ENCODE data around the gene ZHX3. TPM values are rescaled to one million over a fixed set of nuclear protein-coding genes. Genes with fewer than 3 reads are reported as not detected.
A peak's percentile ranks its signal among the peaks of the same experiment; 100 is the strongest.

ZHX3 gene
- total RNA-seq, 1 experiment from 2014 or later = 24.6 TPM

DNA sequence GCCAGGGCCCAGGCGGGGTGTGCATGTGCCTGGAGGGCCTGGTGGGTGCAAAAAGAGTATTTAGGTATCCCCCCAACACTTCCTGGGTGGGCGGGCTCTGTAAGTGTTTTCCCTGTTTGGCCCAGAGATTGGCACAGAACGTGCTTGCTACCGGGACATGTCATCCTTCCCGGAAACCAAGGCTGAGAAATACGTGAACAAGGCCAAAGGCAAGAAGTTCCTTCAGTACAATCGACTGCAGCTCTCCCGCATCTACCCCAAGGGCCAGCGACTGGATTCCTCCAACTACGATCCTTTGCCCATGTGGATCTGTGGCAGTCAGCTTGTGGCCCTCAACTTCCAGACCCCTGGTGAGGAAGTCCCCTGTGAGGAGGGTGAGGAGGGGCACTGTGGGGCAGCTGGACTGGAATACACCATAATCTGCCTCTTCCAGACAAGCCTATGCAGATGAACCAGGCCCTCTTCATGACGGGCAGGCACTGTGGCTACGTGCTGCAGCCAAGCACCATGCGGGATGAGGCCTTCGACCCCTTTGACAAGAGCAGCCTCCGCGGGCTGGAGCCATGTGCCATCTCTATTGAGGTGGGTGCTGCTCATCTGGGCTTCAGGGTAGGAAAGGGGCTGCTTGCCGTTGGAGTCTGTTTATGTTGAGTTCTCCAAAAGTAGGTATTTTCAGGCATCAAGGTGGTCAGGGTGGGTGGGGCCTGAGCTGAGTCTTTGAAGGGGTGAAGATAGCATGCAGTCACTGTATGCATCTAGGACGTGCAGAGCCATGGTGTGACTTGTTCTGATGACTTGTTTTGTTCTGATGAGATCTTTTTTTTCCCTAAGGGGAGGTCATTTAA is 145.0 kb downstream of the ZHX3 start:
- ChIA-PET CTCF (interaction anchor here (0.5 to 2.5 kb wide), 39 partner anchors 9 to 372 kb away, joined by 3 to 185 read pairs (median 4); partner anchors contain the start of gene LPIN3), POLR2A (interaction anchor here (1.0 kb wide), 1 partner anchor 168 kb away, joined by 9 read pairs; the partner anchor contains the start of gene LPIN3)
- no peak overlapping the region for H3K4me3 Mint-ChIP-seq (ENCODE audit: unreplicated experiment)
- H3K36me3 Mint-ChIP-seq (ENCODE audit: insufficient read depth, unreplicated experiment) = peaks cover 79% of the 10 kb centered on the region
- BruUV-seq (replicated peaks) = no TSS peak
- intact Hi-C loops (cut with micrococcal nuclease; ENCODE audit: unreplicated experiment) = loop anchor here (1.0 to 2.0 kb wide), 5 partner anchors 34 to 238 kb away; partner anchors contain the start of gene LPIN3
- no peaks in the 10 kb centered on the region for H3K4me1 Mint-ChIP-seq (ENCODE audit: low read depth, unreplicated experiment)
- no peaks in the 10 kb centered on the region for H3K27me3 Mint-ChIP-seq (ENCODE audit: insufficient read depth, unreplicated experiment)
- no peaks in the 10 kb centered on the region for H3K27me3 ChIP-seq (replicated peaks; ENCODE audit: control insufficient read depth, insufficient read depth, low read length)
- no peaks in the 10 kb centered on the region for H3K9me3 Mint-ChIP-seq (ENCODE audit: unreplicated experiment)
- no peaks in the 10 kb centered on the region for H3K9me3 ChIP-seq
- no peak overlapping the region for H3K27ac Mint-ChIP-seq (ENCODE audit: unreplicated experiment)
- no peak overlapping the region for H3K4me3 ChIP-seq (ENCODE audit: low read depth, low read length)
- peaks cover 32% of the 10 kb centered on the region for H3K36me3 ChIP-seq (ENCODE audit: control insufficient read depth, insufficient read depth, low read length)
- H3K4me1 ChIP-seq = no peaks in the 10 kb centered on the region
- peak in 1 of 2 experiments; percentile 43 for DNase-seq
- TF ChIP-seq, protein P1, sequence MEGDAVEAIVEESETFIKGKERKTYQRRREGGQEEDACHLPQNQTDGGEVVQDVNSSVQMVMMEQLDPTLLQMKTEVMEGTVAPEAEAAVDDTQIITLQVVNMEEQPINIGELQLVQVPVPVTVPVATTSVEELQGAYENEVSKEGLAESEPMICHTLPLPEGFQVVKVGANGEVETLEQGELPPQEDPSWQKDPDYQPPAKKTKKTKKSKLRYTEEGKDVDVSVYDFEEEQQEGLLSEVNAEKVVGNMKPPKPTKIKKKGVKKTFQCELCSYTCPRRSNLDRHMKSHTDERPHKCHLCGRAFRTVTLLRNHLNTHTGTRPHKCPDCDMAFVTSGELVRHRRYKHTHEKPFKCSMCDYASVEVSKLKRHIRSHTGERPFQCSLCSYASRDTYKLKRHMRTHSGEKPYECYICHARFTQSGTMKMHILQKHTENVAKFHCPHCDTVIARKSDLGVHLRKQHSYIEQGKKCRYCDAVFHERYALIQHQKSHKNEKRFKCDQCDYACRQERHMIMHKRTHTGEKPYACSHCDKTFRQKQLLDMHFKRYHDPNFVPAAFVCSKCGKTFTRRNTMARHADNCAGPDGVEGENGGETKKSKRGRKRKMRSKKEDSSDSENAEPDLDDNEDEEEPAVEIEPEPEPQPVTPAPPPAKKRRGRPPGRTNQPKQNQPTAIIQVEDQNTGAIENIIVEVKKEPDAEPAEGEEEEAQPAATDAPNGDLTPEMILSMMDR (IDR thresholded peaks at IDR 0.05; ENCODE audit: insufficient read depth in 1 of 2, low read depth in 1 of 2, low read length in 1 of 2, severe bottlenecking in 1 of 2, unreplicated experiment in 1 of 2) = no peak

DNA sequence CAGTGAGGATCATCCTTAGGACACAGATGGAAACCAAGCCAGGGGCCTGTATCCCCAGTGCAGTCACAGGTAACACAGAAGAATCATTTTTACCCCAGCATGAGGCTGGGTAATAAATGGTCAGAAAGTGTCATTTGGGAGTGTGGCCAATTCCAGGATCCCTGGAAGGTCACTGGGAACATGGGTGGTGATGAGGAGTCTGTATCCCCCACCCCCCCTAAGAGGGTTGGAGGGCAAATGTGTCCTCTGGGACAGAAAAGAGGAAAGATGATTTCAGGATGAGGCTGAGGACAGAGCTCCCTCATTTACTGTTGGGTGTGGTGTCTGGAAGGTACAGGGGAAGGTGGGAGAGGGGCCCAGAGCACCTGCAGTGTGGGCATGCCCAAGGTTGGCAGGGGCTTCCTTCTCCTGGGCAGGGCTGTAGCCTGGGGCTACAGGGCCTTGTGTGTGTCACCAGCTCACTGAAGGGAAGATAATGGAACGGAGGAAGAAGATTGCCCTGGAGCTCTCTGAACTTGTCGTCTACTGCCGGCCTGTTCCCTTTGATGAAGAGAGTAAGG is 145.7 kb downstream of the ZHX3 start:
- CTCF ChIA-PET = interaction anchor here (1.1 to 2.5 kb wide), 4 partner anchors 15 to 167 kb away, joined by 12 to 185 read pairs (median 36); partner anchors contain the start of gene LPIN3
- H3K36me3 Mint-ChIP-seq (ENCODE audit: insufficient read depth, unreplicated experiment) = peaks cover 78% of the 10 kb centered on the region
- Histone ChIP-seq H3K36me3 (ENCODE audit: control insufficient read depth, insufficient read depth, low read length) (peaks cover 35% of the 10 kb centered on the region), H3K27me3 (replicated peaks; ENCODE audit: control insufficient read depth, insufficient read depth, low read length) (no peaks in the 10 kb centered on the region), H3K9me3 (no peaks in the 10 kb centered on the region), H3K4me1 (no peaks in the 10 kb centered on the region), H3K4me3 (ENCODE audit: low read depth, low read length) (no peak overlapping the region)
- no peaks in the 10 kb centered on the region for H3K4me1 Mint-ChIP-seq (ENCODE audit: low read depth, unreplicated experiment)
- TF ChIP-seq, protein P1 (IDR thresholded peaks at IDR 0.05; ENCODE audit: insufficient read depth in 1 of 2, low read depth in 1 of 2, low read length in 1 of 2, severe bottlenecking in 1 of 2, unreplicated experiment in 1 of 2) = no peak
- H3K4me3 Mint-ChIP-seq (ENCODE audit: unreplicated experiment) = no peak overlapping the region
- H3K27me3 Mint-ChIP-seq (ENCODE audit: insufficient read depth, unreplicated experiment) = no peaks in the 10 kb centered on the region
- DNase-seq = peak in 1 of 2 experiments; percentile 37
- no peak overlapping the region for H3K27ac Mint-ChIP-seq (ENCODE audit: unreplicated experiment)
- POLR2A ChIA-PET = no interaction called here
- intact Hi-C loops (cut with micrococcal nuclease; ENCODE audit: unreplicated experiment) = loop anchor here (2.0 kb wide), 2 partner anchors 33 to 239 kb away; no protein-coding TSS in a partner anchor
- no peaks in the 10 kb centered on the region for H3K9me3 Mint-ChIP-seq (ENCODE audit: unreplicated experiment)
- no TSS peak for BruUV-seq (replicated peaks)

DNA sequence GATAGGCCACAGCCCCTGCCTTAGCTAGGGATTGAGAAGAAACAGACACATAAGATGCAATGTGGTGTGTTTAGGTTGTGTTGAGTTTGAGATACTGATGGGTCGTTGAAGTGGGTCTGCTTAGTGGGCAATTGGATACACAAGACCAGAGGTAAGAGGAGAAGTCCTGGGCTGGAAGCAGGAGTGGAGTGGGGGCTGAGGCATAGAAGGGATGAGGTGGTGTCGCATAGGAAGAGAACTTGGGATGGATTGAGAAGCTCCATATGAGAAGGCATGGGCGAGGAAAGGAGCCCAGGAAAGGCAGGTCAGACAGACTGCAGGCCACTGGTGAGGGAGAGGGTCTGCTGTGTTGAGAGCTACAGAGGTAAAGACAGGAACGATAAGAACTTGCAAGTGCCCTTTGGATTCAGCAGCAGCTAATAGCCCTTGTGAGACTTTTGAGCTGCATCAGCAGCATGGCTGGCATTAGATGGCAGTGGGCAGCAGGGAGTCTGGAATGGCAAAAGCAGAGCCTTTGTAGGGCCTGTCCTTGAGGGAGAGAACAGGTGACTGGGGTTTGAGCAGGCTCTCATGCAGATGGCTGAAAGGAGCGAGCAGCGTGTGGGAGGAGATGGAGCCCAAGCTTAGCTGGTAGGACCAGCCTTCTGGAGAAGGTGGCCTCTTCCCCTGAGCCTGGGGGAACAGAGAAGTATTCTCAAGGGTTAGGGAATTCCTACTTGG is 147.0 kb downstream of the ZHX3 start:
- BruUV-seq (replicated peaks) = no TSS peak
- Mint-ChIP-seq H3K36me3 (ENCODE audit: insufficient read depth, unreplicated experiment) (peaks cover 75% of the 10 kb centered on the region), H3K4me3 (ENCODE audit: unreplicated experiment) (no peak overlapping the region), H3K27me3 (ENCODE audit: insufficient read depth, unreplicated experiment) (no peaks in the 10 kb centered on the region), H3K27ac (ENCODE audit: unreplicated experiment) (no peak overlapping the region), H3K4me1 (ENCODE audit: low read depth, unreplicated experiment) (no peaks in the 10 kb centered on the region), H3K9me3 (ENCODE audit: unreplicated experiment) (no peaks in the 10 kb centered on the region)
- no peaks in the 10 kb centered on the region for H3K4me1 ChIP-seq
- intact Hi-C loops (cut with micrococcal nuclease; ENCODE audit: unreplicated experiment) = no loop called here
- H3K36me3 ChIP-seq (ENCODE audit: control insufficient read depth, insufficient read depth, low read length) = peaks cover 39% of the 10 kb centered on the region
- CTCF ChIA-PET = interaction anchor here (1.2 to 1.8 kb wide), 2 partner anchors 12 to 35 kb away, joined by 3 to 7 read pairs; no protein-coding TSS in a partner anchor
- H3K27me3 ChIP-seq (replicated peaks; ENCODE audit: control insufficient read depth, insufficient read depth, low read length) = no peaks in the 10 kb centered on the region
- DNase-seq = peak in 1 of 2 experiments; percentile 39
- POLR2A ChIA-PET = no interaction called here
- no peaks in the 10 kb centered on the region for H3K9me3 ChIP-seq
- TF ChIP-seq, protein P1 (IDR thresholded peaks at IDR 0.05; ENCODE audit: insufficient read depth in 1 of 2, low read depth in 1 of 2, low read length in 1 of 2, severe bottlenecking in 1 of 2, unreplicated experiment in 1 of 2) = no peak
- H3K4me3 ChIP-seq (ENCODE audit: low read depth, low read length) = no peak overlapping the region
